ENCODE data around the gene CORO2A.
"Not testable (repeated sequence)": the region's sequence is repeated elsewhere in the genome, so short reads cannot be mapped to it uniquely, and the experiment has no call there.

CORO2A gene

GRCh38 chr9:98132158-98132557 is 60.3 kb downstream of the CORO2A start:
- H3K36me3 ChIP-seq (ENCODE audit: control insufficient read depth in 4 of 4, insufficient read depth in 4 of 4, low read length in 3 of 4): peaks cover 0 to 6% (median 2%) of the 10 kb centered on the region in 4 experiments
- WGBS (ENCODE audit: insufficient coverage): 98% methylated on average over 9 of the region's 9 CpGs

GRCh38 chr9:98130576-98131228 is 61.7 kb downstream of the CORO2A start:
- no peak overlapping the region for H3K4me3 ChIP-seq (ENCODE audit: control insufficient read depth in 1 of 7, extremely low read depth in 1 of 7, insufficient read depth in 4 of 7, low read depth in 2 of 7, low read length in 6 of 7)
- POLR2A ChIA-PET: no interaction called here
- no peak for DNase-seq
- WGBS (ENCODE audit: insufficient coverage): 96% methylated on average over 10 of the region's 13 CpGs
- CTCF ChIA-PET: no interaction called here
- H3K27ac ChIP-seq (ENCODE audit: insufficient read depth in 1 of 2, low read depth in 1 of 2, low read length in 2 of 2, poor library complexity in 1 of 2, severe bottlenecking in 2 of 2): no peak overlapping the region
- peaks cover 0 to 8% (median 3%) of the 10 kb centered on the region in 4 experiments for H3K36me3 ChIP-seq (ENCODE audit: control insufficient read depth in 4 of 4, insufficient read depth in 4 of 4, low read length in 3 of 4)
- H3K27me3 ChIP-seq (replicated peaks in 2 of 5; ENCODE audit: control insufficient read depth in 4 of 5, insufficient read depth in 5 of 5, low read length in 4 of 5): no peaks in the 10 kb centered on the region
- H3K4me1 ChIP-seq (ENCODE audit: control extremely low read depth in 1 of 4, control insufficient read depth in 4 of 4, insufficient read depth in 4 of 4, low read length in 3 of 4): peaks cover 0 to 13% (median 0%) of the 10 kb centered on the region in 4 experiments
- no peaks in the 10 kb centered on the region for H3K9me3 ChIP-seq (ENCODE audit: control extremely low read depth in 1 of 5, control insufficient read depth in 4 of 5, insufficient read depth in 2 of 5, low read depth in 1 of 5, low read length in 4 of 5)

More at GRCh38 chr9:98132158-98132557, 60.3 kb downstream of the CORO2A start:
- ChIA-PET CTCF (interaction anchor here (1.5 kb wide), 1 partner anchor 130 kb away, joined by 3 read pairs; no protein-coding TSS in a partner anchor), POLR2A (no interaction called here)
- peaks cover 0 to 13% (median 0%) of the 10 kb centered on the region in 4 experiments for H3K4me1 ChIP-seq (ENCODE audit: control extremely low read depth in 1 of 4, control insufficient read depth in 4 of 4, insufficient read depth in 4 of 4, low read length in 3 of 4)
- no peak overlapping the region for H3K4me3 ChIP-seq (ENCODE audit: control insufficient read depth in 1 of 7, extremely low read depth in 1 of 7, insufficient read depth in 4 of 7, low read depth in 2 of 7, low read length in 6 of 7)
- no peak for DNase-seq
- H3K27ac ChIP-seq (ENCODE audit: insufficient read depth in 1 of 2, low read depth in 1 of 2, low read length in 2 of 2, poor library complexity in 1 of 2, severe bottlenecking in 2 of 2): no peak overlapping the region
- no peaks in the 10 kb centered on the region for H3K9me3 ChIP-seq (ENCODE audit: control extremely low read depth in 1 of 5, control insufficient read depth in 4 of 5, insufficient read depth in 2 of 5, low read depth in 1 of 5, low read length in 4 of 5)
- no peaks in the 10 kb centered on the region for H3K27me3 ChIP-seq (replicated peaks in 2 of 5; ENCODE audit: control insufficient read depth in 4 of 5, insufficient read depth in 5 of 5, low read length in 4 of 5)

- CTCF ChIA-PET; H3K27ac ChIP-seq (ENCODE audit: insufficient read depth in 1 of 2, low read depth in 1 of 2, low read length in 2 of 2, poor library complexity in 1 of 2, severe bottlenecking in 2 of 2); H3K36me3 ChIP-seq (ENCODE audit: control insufficient read depth in 4 of 4, insufficient read depth in 4 of 4, low read length in 3 of 4); H3K9me3 ChIP-seq (ENCODE audit: control extremely low read depth in 1 of 5, control insufficient read depth in 4 of 5, insufficient read depth in 2 of 5, low read depth in 1 of 5, low read length in 4 of 5); H3K4me3 ChIP-seq (ENCODE audit: control insufficient read depth in 1 of 7, extremely low read depth in 1 of 7, insufficient read depth in 4 of 7, low read depth in 2 of 7, low read length in 6 of 7); DNase-seq; H3K27me3 ChIP-seq (replicated peaks in 2 of 5; ENCODE audit: control insufficient read depth in 4 of 5, insufficient read depth in 5 of 5, low read length in 4 of 5); POLR2A ChIA-PET: not testable (repeated sequence)
- 99% methylated on average over 4 of the region's 4 CpGs for WGBS (ENCODE audit: insufficient coverage)
- H3K4me1 ChIP-seq (ENCODE audit: control extremely low read depth in 1 of 4, control insufficient read depth in 4 of 4, insufficient read depth in 4 of 4, low read length in 3 of 4): peaks cover 0 to 13% (median 0%) of the 10 kb centered on the region in 4 experiments
Observed at GRCh38 chr9:98130060-98130459, 62.4 kb downstream of the CORO2A start.

GRCh38 chr9:98129451-98129881 is 63.0 kb downstream of the CORO2A start:
- Histone ChIP-seq H3K4me1 (ENCODE audit: control extremely low read depth in 1 of 4, control insufficient read depth in 4 of 4, insufficient read depth in 4 of 4, low read length in 3 of 4) (peaks cover 0 to 9% (median 0%) of the 10 kb centered on the region in 4 experiments), H3K27me3 (replicated peaks in 2 of 5; ENCODE audit: control insufficient read depth in 4 of 5, insufficient read depth in 5 of 5, low read length in 4 of 5) (no peaks in the 10 kb centered on the region), H3K36me3 (ENCODE audit: control insufficient read depth in 4 of 4, insufficient read depth in 4 of 4, low read length in 3 of 4) (peaks cover 0 to 8% (median 1%) of the 10 kb centered on the region in 4 experiments), H3K27ac (ENCODE audit: insufficient read depth in 1 of 2, low read depth in 1 of 2, low read length in 2 of 2, poor library complexity in 1 of 2, severe bottlenecking in 2 of 2) (no peak overlapping the region), H3K9me3 (ENCODE audit: control extremely low read depth in 1 of 5, control insufficient read depth in 4 of 5, insufficient read depth in 2 of 5, low read depth in 1 of 5, low read length in 4 of 5) (no peaks in the 10 kb centered on the region), H3K4me3 (ENCODE audit: control insufficient read depth in 1 of 7, extremely low read depth in 1 of 7, insufficient read depth in 4 of 7, low read depth in 2 of 7, low read length in 6 of 7) (no peak overlapping the region)
- 89% methylated on average over 4 of the region's 10 CpGs for WGBS (ENCODE audit: insufficient coverage)
- CTCF ChIA-PET: interaction anchor here (0.7 kb wide), 1 partner anchor 18 kb away, joined by 3 read pairs; no protein-coding TSS in a partner anchor
- POLR2A ChIA-PET: no interaction called here
- DNase-seq: peak in 2 of 3 donors; percentile 51 to 57

GRCh38 chr9:98128316-98128715 is 64.1 kb downstream of the CORO2A start:
- no peak overlapping the region for H3K27ac ChIP-seq (ENCODE audit: insufficient read depth in 1 of 2, low read depth in 1 of 2, low read length in 2 of 2, poor library complexity in 1 of 2, severe bottlenecking in 2 of 2)
- no peak for DNase-seq
- POLR2A ChIA-PET: no interaction called here
- H3K4me3 ChIP-seq (ENCODE audit: control insufficient read depth in 1 of 7, extremely low read depth in 1 of 7, insufficient read depth in 4 of 7, low read depth in 2 of 7, low read length in 6 of 7): no peak overlapping the region
- H3K9me3 ChIP-seq (ENCODE audit: control extremely low read depth in 1 of 5, control insufficient read depth in 4 of 5, insufficient read depth in 2 of 5, low read depth in 1 of 5, low read length in 4 of 5): no peaks in the 10 kb centered on the region
- WGBS (ENCODE audit: insufficient coverage): 96% methylated on average over 16 of the region's 16 CpGs
- CTCF ChIA-PET: interaction anchor here (0.6 kb wide), 1 partner anchor 27 kb away, joined by 3 read pairs; no protein-coding TSS in a partner anchor
- H3K27me3 ChIP-seq (replicated peaks in 2 of 5; ENCODE audit: control insufficient read depth in 4 of 5, insufficient read depth in 5 of 5, low read length in 4 of 5): no peaks in the 10 kb centered on the region
- H3K36me3 ChIP-seq (ENCODE audit: control insufficient read depth in 4 of 4, insufficient read depth in 4 of 4, low read length in 3 of 4): peaks cover 0 to 8% (median 1%) of the 10 kb centered on the region in 4 experiments
- H3K4me1 ChIP-seq (ENCODE audit: control extremely low read depth in 1 of 4, control insufficient read depth in 4 of 4, insufficient read depth in 4 of 4, low read length in 3 of 4): peaks cover 0 to 9% (median 0%) of the 10 kb centered on the region in 4 experiments

- 100% methylated on average over 3 of the region's 8 CpGs for WGBS (ENCODE audit: insufficient coverage)
- Histone ChIP-seq H3K4me3 (ENCODE audit: control insufficient read depth in 1 of 7, extremely low read depth in 1 of 7, insufficient read depth in 4 of 7, low read depth in 2 of 7, low read length in 6 of 7) (no peak overlapping the region), H3K36me3 (ENCODE audit: control insufficient read depth in 4 of 4, insufficient read depth in 4 of 4, low read length in 3 of 4) (peaks cover 0 to 8% (median 1%) of the 10 kb centered on the region in 4 experiments), H3K4me1 (ENCODE audit: control extremely low read depth in 1 of 4, control insufficient read depth in 4 of 4, insufficient read depth in 4 of 4, low read length in 3 of 4) (peaks cover 0 to 9% (median 0%) of the 10 kb centered on the region in 4 experiments), H3K9me3 (ENCODE audit: control extremely low read depth in 1 of 5, control insufficient read depth in 4 of 5, insufficient read depth in 2 of 5, low read depth in 1 of 5, low read length in 4 of 5) (no peaks in the 10 kb centered on the region), H3K27me3 (replicated peaks in 2 of 5; ENCODE audit: control insufficient read depth in 4 of 5, insufficient read depth in 5 of 5, low read length in 4 of 5) (no peaks in the 10 kb centered on the region), H3K27ac (ENCODE audit: insufficient read depth in 1 of 2, low read depth in 1 of 2, low read length in 2 of 2, poor library complexity in 1 of 2, severe bottlenecking in 2 of 2) (no peak overlapping the region)
- ChIA-PET POLR2A (no interaction called here), CTCF (interaction anchor here (0.7 to 1.3 kb wide), 2 partner anchors 24 to 65 kb away, joined by 3 read pairs; no protein-coding TSS in a partner anchor)
- no peak for DNase-seq
Observed at GRCh38 chr9:98127226-98127625, 65.2 kb downstream of the CORO2A start.
